GM23248 (cell line): ENCODE data around the gene SNTG2.

Experiments used
- EZH2 ChIP-seq: fragments of 200-600 bp; sonication (generic); IDR thresholded peaks from 2 replicates; pipeline ENCODE4 v1.6.1; 2018; ENCODE audit warnings: antibody characterized with exemption, mild to moderate bottlenecking; ENCODE audit not compliant: insufficient read depth, poor library complexity, severe bottlenecking
- EZH2phosphoT487 ChIP-seq: fragments of 200-600 bp; sonication (generic); IDR thresholded peaks from 2 replicates; pipeline ENCODE4 v1.6.1; 2018; ENCODE audit warnings: antibody characterized with exemption, moderate library complexity, mild to moderate bottlenecking, low read depth; ENCODE audit not compliant: insufficient read depth

DNA sequence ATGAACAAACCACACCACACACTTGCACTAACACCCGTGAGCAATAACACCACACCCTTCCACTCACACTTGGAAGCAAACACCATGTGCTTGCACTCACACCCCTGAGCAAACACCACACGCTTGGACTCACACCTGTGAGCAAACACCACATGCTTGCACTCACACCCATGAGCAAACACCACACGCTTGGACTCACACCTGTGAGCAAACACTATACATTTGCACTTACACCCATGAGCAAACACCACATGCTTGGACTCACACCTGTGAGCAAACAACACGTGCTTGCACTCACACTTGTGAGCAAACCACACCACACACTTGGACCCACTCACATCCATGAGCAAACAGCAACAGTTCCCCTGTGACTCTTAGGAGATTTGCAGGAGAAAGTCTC is 24.4 kb downstream of the SNTG2 start:
- TF ChIP-seq EZH2 = no peak
- TF ChIP-seq EZH2phosphoT487 = no peak
